ENCODE results near the gene COLEC11.
"Not testable (repeated sequence)": the region's sequence is repeated elsewhere in the genome, so short reads cannot be mapped to it uniquely, and the experiment has no call there.

The COLEC11 gene

DNA sequence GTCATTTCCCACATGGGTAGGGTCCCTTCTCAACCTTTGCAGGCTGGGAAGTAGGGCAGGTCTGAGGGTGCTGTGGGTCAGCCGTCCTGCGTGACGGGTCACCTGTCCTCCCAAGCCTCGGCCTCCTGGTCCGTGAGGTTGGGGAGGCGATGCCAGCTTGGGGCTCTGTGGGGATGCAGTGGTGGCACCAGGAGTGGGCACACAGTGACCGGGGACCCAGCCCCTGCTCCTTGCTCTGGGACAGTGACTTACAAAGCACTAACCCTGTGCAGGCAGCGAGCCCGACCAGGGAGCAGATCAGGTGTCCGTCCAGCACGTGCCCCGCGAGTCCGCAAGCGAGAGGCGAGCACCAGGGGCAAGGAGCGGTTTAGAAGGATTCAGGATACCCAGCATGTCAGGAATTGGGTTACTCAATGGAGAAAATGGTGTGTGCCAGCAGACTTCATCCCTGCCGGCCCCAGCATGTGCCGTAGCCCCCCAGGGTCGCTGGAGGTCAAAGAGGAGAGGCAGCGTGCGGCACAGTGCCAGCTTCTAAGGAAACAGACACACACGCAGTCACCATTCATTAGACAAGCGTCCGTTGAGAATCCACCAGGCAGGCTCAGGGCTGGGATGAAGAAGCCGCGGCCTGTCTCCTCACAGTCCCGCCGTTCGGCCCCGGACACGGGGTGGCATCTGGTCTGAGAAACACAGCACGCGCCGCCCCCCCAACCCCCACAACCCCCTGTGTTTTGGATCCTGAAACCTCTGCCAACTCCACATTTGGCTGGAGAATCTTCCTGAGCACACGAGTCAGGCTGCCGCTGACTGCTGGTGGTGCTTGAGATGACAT, 11.7 kb downstream of the COLEC11 start:
- no peak for DNase-seq

- no peak for DNase-seq
These were observed 13.7 kb downstream of the COLEC11 start for GRCh38 chr2:3608373-3609278.

- not testable (repeated sequence) for DNase-seq
These were observed 14.4 kb downstream of the COLEC11 start for GRCh38 chr2:3609279-3609673.

DNA sequence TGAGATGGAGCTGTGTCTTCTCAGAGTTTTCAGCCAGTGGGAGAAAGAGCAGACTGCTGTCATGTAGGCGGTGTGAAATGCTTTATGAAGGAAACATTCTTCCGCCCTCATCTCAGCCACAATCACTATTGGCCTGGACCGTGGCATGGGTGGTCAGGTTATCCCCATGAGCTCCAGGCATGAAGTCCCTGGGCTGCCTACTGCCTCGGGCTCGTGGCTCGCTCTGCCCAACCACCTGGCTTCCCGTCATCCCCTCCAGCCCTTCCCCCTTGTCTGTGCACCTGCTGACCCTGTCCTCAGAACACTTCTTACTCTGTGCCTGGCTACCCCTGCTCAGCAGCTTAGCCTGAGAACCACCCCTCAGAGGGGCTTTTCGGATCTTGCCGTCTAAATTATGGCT, 15.5 kb downstream of the COLEC11 start:
- no peak for DNase-seq

DNA sequence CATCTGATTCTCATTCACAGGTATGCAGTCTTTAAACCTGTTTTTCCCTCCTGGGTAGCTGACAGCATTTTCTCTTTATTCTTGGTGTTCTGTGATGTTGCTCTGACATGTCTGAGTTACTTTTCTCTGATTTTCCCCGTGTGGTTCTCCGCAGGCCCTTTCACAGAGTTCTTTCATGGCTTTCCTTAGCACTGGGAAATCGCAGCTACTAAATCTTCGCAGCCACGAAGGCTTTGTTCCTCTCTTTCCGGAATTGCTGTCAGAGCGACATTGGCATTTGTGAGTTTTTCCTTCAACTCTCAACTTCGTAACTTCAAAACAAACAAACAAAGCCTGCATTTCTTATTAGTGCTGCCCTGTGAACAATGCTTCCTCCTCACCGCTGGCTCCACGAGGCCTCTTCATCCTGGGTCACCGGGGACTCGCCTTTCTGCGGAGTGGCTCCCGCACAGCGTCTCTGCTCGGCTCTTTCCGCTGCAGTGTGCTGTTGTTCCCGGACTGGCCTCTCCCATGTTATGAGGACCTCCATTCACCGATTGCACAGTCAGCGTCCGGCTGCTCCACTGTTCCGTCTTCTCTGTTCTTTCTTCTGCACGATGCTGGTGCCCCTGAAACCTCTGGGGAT, 16.1 kb downstream of the COLEC11 start:
- no peak for DNase-seq

GRCh38 chr2:3611589-3611988, 16.7 kb downstream of the COLEC11 start:
- DNase-seq, result no peak

- DNase-seq, result no peak
These were observed 18.0 kb downstream of the COLEC11 start for GRCh38 chr2:3612639-3613523.

GRCh38 chr2:3613524-3613905, 18.6 kb downstream of the COLEC11 start:
- no peak for DNase-seq

DNA sequence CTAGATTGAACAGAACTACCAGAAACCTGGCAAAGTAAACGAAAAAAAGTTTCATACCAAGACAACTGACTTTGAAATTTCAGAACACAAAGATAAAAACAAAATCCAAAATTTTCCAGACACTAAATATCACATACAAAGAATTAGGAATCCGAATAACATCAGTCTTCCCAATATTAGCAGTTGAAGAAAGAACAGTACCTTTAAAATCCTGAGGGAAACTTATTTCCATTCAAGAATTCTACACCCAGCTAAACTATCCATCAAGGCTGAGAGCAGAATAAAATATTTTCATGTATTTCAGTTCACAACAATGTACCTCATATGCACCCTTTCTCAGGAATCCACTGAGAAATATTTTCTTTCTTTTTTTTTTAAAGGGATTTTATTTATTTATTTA, 19.8 kb downstream of the COLEC11 start:
- DNase-seq, result not testable (repeated sequence)

DNA sequence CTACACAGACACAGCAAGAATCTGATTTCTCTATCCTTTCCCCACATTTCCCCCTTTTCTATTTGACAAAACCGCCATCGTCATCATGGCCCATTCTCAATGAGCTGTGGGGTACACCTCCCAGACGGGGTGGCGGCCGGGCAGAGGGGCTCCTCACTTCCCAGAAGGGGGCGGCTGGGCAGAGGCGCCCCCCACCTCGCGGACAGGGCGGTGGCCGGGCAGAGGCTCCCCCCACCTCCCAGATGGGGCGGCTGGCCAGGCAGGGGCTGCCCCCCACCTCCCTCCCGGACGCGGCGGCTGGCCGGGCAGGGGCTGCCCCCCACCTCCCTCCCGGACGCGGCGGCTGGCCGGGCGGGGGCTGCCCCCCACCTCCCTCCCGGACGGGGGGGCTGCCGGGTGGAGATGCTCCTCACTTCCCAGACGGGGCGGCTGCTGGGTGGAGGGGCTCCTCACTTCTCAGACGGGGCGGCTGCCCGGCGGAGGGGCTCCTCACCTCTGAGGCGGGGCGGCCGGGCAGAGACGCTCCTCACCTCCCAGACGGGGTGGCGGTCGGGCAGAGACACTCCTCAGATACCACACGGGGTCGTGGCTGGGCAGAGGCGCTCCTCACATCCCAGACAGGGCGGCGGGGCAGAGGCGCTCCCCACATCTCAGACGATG, 20.8 kb downstream of the COLEC11 start:
- DNase-seq, result not testable (repeated sequence)

GRCh38 chr2:3616435-3617197, 21.7 kb downstream of the COLEC11 start:
- DNase-seq, result not testable (repeated sequence)

GRCh38 chr2:3617198-3617890, 22.4 kb downstream of the COLEC11 start:
- DNase-seq, result no peak

DNA sequence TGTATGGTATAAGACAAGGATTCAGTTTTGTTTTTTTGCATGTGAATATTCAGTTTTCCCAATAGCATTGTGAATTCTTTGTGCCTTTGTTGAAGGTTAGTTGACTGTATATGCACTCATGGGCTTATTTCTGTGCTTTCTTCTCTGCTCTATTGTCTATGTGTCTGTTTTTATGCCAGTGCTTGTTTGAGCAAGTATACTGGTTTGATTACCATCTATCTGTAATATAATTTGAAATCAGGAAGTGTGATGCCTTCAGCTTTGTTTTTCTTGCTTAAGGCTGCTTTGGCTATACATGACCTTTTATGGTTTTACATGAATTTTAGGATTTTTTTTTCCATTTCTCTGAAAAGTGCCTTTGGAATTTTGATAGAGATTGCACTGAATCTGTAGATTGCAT, 23.5 kb downstream of the COLEC11 start:
- no peak for DNase-seq

DNA sequence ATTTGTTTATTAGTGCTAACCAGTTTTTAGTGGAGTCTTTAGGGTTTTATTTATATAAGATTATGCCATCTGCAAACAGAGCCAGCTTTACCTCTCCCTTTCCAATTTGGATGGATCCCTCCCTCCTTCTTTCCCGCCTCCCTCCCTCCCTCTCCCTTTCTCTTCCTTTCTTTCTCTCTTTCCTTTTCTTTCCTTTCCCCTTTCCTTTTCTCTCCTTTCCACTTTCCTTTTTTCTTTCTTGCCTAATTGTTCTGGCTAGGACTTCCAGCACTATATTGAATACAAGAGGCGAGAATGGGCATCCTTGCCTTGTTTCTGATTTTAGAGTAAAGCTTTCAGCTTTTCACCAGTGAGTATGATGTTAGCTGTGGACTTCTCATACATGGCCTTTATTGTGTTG, 24.1 kb downstream of the COLEC11 start:
- no peak for DNase-seq

DNA sequence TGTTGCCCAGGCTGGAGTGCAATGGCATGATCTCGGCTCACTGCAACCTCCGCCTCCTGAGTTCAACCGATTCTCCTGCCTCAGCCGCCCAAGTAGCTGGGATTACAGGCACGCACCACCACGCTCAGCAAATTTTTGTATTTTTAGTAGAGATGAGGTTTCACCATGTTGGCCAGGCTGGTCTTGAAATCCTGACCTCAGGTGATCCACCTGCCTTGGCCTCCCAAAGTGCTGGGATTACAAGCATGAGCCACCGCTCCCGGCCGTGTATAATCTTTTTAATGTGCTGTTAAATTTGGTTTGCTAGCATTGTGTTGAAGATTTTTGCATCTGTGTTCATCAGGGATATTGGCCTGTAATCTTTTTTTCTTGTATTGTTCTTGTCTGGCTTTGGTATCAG, 24.7 kb downstream of the COLEC11 start:
- not testable (repeated sequence) for DNase-seq

DNA sequence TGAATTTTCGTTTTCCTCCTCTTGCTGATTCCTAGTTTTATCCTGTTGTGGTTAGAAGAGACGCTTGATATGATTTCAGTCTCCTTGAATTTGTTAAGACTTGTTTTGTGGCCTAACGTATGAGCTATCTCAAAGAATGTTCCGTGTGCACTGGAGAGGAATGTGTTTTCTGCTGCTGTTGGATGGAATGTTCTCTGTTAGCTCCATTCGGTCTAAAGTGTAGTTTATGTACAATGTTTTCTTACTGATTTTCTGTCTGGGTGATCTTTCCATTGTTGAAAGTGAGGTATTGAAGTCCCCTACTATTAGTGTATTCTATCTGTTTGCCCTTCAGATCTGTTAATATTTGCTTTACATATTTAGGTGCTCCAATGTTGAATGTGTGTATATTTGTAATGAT, 25.9 kb downstream of the COLEC11 start:
- no peak for DNase-seq

DNA sequence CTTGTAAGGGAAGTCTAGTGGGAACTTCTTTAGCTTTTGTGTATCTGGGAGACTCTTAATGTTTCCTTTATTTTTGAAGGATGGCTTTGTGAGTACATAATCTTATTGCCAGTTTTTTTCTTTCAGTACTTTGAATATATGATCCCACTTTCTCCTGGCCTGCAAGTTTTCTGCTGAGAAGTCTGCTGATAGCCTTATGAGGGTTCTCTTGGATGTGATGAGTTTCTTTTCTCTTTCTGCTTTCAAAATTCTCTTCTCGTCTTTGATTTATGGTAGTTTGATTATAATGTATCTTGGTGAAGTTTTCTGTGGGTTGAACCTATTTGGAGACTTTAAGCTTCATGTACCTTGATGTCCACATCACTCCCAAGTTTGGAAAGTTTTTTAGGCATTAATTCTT, 28.1 kb downstream of the COLEC11 start:
- no peak for DNase-seq

- DNase-seq, result no peak
These were observed 29.3 kb downstream of the COLEC11 start for GRCh38 chr2:3624059-3624794.

GRCh38 chr2:3625186-3625585, 30.3 kb downstream of the COLEC11 start:
- no peak for DNase-seq

Data from activated effector memory CD4-positive, alpha-beta T cell treated with Interleukin-2 at 50 U/mL for 16 hours (primary cell).